ENCODE data around the gene VIT. TPM values are rescaled to one million over a fixed set of nuclear protein-coding genes. Genes with fewer than 3 reads are reported as not detected.

VIT gene
- total and polyA plus RNA-seq, 2 experiments from 2014 or later, result 0.25 to 0.33 TPM

DNA sequence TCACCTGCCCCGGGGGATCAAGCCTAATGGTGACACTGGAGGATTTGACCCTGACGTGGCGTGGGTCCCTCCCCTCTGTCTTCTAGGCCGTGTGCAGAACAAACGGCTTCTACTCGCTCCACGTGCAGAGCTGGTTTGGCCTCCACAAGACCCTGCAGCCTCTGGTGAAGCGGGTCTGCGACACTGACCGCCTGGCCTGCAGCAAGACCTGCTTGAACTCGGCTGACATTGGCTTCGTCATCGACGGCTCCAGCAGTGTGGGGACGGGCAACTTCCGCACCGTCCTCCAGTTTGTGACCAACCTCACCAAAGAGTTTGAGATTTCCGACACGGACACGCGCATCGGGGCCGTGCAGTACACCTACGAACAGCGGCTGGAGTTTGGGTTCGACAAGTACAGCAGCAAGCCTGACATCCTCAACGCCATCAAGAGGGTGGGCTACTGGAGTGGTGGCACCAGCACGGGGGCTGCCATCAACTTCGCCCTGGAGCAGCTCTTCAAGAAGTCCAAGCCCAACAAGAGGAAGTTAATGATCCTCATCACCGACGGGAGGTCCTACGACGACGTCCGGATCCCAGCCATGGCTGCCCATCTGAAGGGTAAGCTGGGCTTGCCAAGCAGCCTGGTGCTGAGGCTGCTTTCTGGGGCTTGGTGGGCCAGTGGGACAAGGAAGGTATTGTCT is 112.0 kb downstream of the VIT start:
- Histone ChIP-seq H3K27ac (no peak overlapping the region), H3K9me2 (replicated peaks; ENCODE audit: insufficient read depth) (no peaks in the 10 kb centered on the region), H3K27me3 (no peaks in the 10 kb centered on the region), H3K79me2 (no peaks in the 10 kb centered on the region), H3K9me3 (ENCODE audit: low read depth) (no peaks in the 10 kb centered on the region), H3K4me2 (no peak overlapping the region), H2AFZ (no peak overlapping the region), H3K4me3 (no peak overlapping the region), H3K36me3 (replicated peaks; ENCODE audit: insufficient read depth, low read depth) (no peaks in the 10 kb centered on the region), H3K4me1 (ENCODE audit: insufficient read depth) (no peaks in the 10 kb centered on the region), H4K20me1 (ENCODE audit: insufficient read depth, poor library complexity, severe bottlenecking) (no peaks in the 10 kb centered on the region)
- no peak for DNase-seq (ENCODE audit: low spot score)
- 97% methylated on average over 35 of the region's 35 CpGs for WGBS (ENCODE audit: low lambda C conversion rate, missing lambda C conversion rate)
- no peak for TF ChIP-seq EZH2phosphoT487 (IDR thresholded peaks at IDR 0.05; ENCODE audit: low read depth, severe bottlenecking, unreplicated experiment)
- TF ChIP-seq, protein P1, sequence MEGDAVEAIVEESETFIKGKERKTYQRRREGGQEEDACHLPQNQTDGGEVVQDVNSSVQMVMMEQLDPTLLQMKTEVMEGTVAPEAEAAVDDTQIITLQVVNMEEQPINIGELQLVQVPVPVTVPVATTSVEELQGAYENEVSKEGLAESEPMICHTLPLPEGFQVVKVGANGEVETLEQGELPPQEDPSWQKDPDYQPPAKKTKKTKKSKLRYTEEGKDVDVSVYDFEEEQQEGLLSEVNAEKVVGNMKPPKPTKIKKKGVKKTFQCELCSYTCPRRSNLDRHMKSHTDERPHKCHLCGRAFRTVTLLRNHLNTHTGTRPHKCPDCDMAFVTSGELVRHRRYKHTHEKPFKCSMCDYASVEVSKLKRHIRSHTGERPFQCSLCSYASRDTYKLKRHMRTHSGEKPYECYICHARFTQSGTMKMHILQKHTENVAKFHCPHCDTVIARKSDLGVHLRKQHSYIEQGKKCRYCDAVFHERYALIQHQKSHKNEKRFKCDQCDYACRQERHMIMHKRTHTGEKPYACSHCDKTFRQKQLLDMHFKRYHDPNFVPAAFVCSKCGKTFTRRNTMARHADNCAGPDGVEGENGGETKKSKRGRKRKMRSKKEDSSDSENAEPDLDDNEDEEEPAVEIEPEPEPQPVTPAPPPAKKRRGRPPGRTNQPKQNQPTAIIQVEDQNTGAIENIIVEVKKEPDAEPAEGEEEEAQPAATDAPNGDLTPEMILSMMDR (IDR thresholded peaks at IDR 0.05; ENCODE audit: poor library complexity), result no peak
- TF ChIP-seq EZH2 (IDR thresholded peaks at IDR 0.05; ENCODE audit: borderline replicate concordance), result no peak

DNA sequence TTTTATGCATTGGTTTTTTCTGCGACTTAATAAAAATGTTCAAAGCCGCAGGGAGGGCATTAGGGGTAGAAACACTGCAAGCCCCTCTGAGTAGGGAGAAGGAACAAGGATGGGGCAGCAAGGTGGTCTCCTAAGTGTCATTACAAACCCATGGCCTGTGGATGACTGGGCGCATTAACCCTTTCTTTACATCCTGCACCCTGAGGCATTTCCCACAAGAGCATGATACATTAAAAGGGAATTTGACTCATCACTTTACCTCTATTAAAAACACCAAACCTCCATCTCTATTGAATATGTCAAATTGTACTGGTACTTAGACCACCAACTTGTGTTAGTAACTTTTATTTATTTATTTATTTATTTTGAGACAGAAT is 112.5 kb downstream of the VIT start:
- TF ChIP-seq, protein P1 (IDR thresholded peaks at IDR 0.05; ENCODE audit: poor library complexity), result no peak
- TF ChIP-seq EZH2 (IDR thresholded peaks at IDR 0.05; ENCODE audit: borderline replicate concordance), result no peak
- no peak for TF ChIP-seq EZH2phosphoT487 (IDR thresholded peaks at IDR 0.05; ENCODE audit: low read depth, severe bottlenecking, unreplicated experiment)
- Histone ChIP-seq H3K4me1 (ENCODE audit: insufficient read depth) (no peaks in the 10 kb centered on the region), H3K9me3 (ENCODE audit: low read depth) (no peaks in the 10 kb centered on the region), H3K79me2 (no peaks in the 10 kb centered on the region), H2AFZ (no peak overlapping the region), H3K36me3 (replicated peaks; ENCODE audit: insufficient read depth, low read depth) (no peaks in the 10 kb centered on the region), H3K4me2 (no peak overlapping the region), H3K27ac (no peak overlapping the region), H3K4me3 (no peak overlapping the region), H3K9me2 (replicated peaks; ENCODE audit: insufficient read depth) (no peaks in the 10 kb centered on the region), H4K20me1 (ENCODE audit: insufficient read depth, poor library complexity, severe bottlenecking) (no peaks in the 10 kb centered on the region), H3K27me3 (no peaks in the 10 kb centered on the region)
- no peak for DNase-seq (ENCODE audit: low spot score)
- 95% methylated on average over 3 of the region's 3 CpGs for WGBS (ENCODE audit: low lambda C conversion rate, missing lambda C conversion rate)

DNA sequence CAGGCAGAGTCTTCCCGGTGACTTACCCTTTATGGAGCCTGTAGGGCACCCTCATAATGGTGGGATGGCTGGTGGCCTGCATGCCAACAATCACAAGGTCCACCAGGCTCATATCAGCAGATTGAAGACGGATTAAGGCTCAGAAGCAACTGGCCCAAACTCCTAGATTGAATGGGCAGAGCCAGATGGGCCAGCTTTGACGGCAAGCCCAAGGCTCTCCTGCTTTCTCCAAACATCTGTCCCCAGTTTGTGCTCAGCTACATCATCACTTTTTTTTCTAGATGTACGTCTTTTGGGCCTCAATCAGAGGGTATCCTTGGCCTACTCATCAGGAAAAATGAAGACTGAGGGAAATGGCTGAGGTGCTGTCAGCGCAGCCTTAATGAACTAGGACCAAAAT is 114.6 kb downstream of the VIT start:
- H3K4me1 ChIP-seq (ENCODE audit: insufficient read depth), result no peaks in the 10 kb centered on the region
- TF ChIP-seq, protein P1 (IDR thresholded peaks at IDR 0.05; ENCODE audit: poor library complexity), result no peak
- TF ChIP-seq EZH2 (IDR thresholded peaks at IDR 0.05; ENCODE audit: borderline replicate concordance) (no peak), EZH2phosphoT487 (IDR thresholded peaks at IDR 0.05; ENCODE audit: low read depth, severe bottlenecking, unreplicated experiment) (no peak)
- WGBS (ENCODE audit: low lambda C conversion rate, missing lambda C conversion rate), result 92% methylated on average over 5 of the region's 5 CpGs
- H3K9me3 ChIP-seq (ENCODE audit: low read depth), result no peaks in the 10 kb centered on the region
- no peak overlapping the region for H2AFZ ChIP-seq
- no peaks in the 10 kb centered on the region for H3K9me2 ChIP-seq (replicated peaks; ENCODE audit: insufficient read depth)
- H3K27ac ChIP-seq, result no peak overlapping the region
- no peak overlapping the region for H3K4me2 ChIP-seq
- H4K20me1 ChIP-seq (ENCODE audit: insufficient read depth, poor library complexity, severe bottlenecking), result no peaks in the 10 kb centered on the region
- H3K36me3 ChIP-seq (replicated peaks; ENCODE audit: insufficient read depth, low read depth), result no peaks in the 10 kb centered on the region
- no peaks in the 10 kb centered on the region for H3K79me2 ChIP-seq
- no peaks in the 10 kb centered on the region for H3K27me3 ChIP-seq
- H3K4me3 ChIP-seq, result no peak overlapping the region
- DNase-seq (ENCODE audit: low spot score), result no peak

Measured in hepatocyte (in vitro differentiated cells).